HepG2 (cell line): ENCODE measurements around the gene ART4. TPM values are rescaled to one million over a fixed set of nuclear protein-coding genes. Genes with fewer than 3 reads are reported as not detected.

Source experiments
- AGO2 ChIP-seq: fragments of 200-400 bp; formaldehyde crosslinking; optimal IDR thresholded peaks from 2 replicates; pipeline ENCODE3; 2017; ENCODE audit warnings: mild to moderate bottlenecking, low read depth, low read length, moderate library complexity
- ATF7-NPFF ChIP-seq: sonication (generic); formaldehyde crosslinking; IDR thresholded peaks from 2 replicates; pipeline ENCODE4 v1.8.1; 2023; ENCODE audit warnings: mild to moderate bottlenecking, low read depth, missing genetic modification reagents, moderate library complexity
- CBX5 ChIP-seq: sonication (generic); formaldehyde crosslinking; IDR thresholded peaks from 2 replicates; pipeline ENCODE4 v1.4.0; 2020; ENCODE audit warnings: missing genetic modification reagents, borderline replicate concordance
- IKZF1 ChIP-seq: fragments of 450-650 bp; IDR thresholded peaks from 2 replicates; pipeline ENCODE4 v1.7.1; 2016
- KAT8 ChIP-seq: IDR thresholded peaks from 2 replicates; pipeline ENCODE4 v1.6.1; 2016; ENCODE audit warnings: missing genetic modification reagents, missing compliant biosample characterization
- NR1H2 ChIP-seq: sonication (generic); formaldehyde crosslinking; IDR thresholded peaks from 2 replicates; pipeline ENCODE4 v1.8.1; 2022; ENCODE audit warnings: low read depth, missing genetic modification reagents, borderline replicate concordance
- SNRNP70 ChIP-seq: fragments of 200-400 bp; formaldehyde crosslinking; IDR thresholded peaks from 2 replicates; pipeline ENCODE4 v1.6.1; 2017; ENCODE audit warnings: mild to moderate bottlenecking, low read depth, low read length, moderate library complexity
- TBX2 ChIP-seq: sonication (generic); formaldehyde crosslinking; IDR thresholded peaks from 2 replicates; pipeline ENCODE4 v1.5.0; 2020; ENCODE audit warnings: missing genetic modification reagents, mild to moderate bottlenecking, borderline replicate concordance
- TCF12 ChIP-seq, 2 experiments: fragments of 450-650 bp in 1 of 2; sonication (generic) in 1 of 2; formaldehyde crosslinking in 1 of 2; IDR thresholded peaks; 2 replicates each; pipeline versions ENCODE4 v1.6.1 to v1.8.0; 2017 to 2022; ENCODE audit warnings: antibody characterized with exemption in 1 of 2, mild to moderate bottlenecking in 1 of 2, missing genetic modification reagents in 1 of 2, moderate library complexity in 1 of 2
- ZNF264 ChIP-seq: sonication (generic); formaldehyde crosslinking; IDR thresholded peaks from 2 replicates; pipeline ENCODE4 v1.4.0; 2020; ENCODE audit warnings: missing genetic modification reagents
- ZNF3 ChIP-seq: IDR thresholded peaks from 2 replicates; pipeline ENCODE4 v1.7.0; 2017; ENCODE audit warnings: inconsistent platforms
- ZNF431 ChIP-seq: sonication (generic); formaldehyde crosslinking; IDR thresholded peaks from 2 replicates; pipeline ENCODE4 v1.9.0; 2022; ENCODE audit warnings: missing genetic modification reagents, low read depth, mild to moderate bottlenecking, borderline replicate concordance
- ZNF7 ChIP-seq: IDR thresholded peaks from 2 replicates; pipeline ENCODE4 v1.6.1; 2016; ENCODE audit warnings: missing biosample characterization, missing genetic modification reagents
- ZNF768 ChIP-seq: sonication (generic); formaldehyde crosslinking; IDR thresholded peaks from 2 replicates; pipeline ENCODE4 v1.4.0; 2020; ENCODE audit warnings: missing genetic modification reagents
- ZNF782 ChIP-seq: sonication (generic); formaldehyde crosslinking; IDR thresholded peaks from 2 replicates; pipeline ENCODE4 v1.4.0; 2020; ENCODE audit warnings: missing genetic modification reagents, mild to moderate bottlenecking, borderline replicate concordance
- ZNF83 ChIP-seq: sonication (generic); formaldehyde crosslinking; IDR thresholded peaks from 2 replicates; pipeline ENCODE4 v1.4.0; 2020; ENCODE audit warnings: missing genetic modification reagents, mild to moderate bottlenecking, borderline replicate concordance
- ZNF891 ChIP-seq: sonication (generic); formaldehyde crosslinking; IDR thresholded peaks from 2 replicates; pipeline ENCODE4 v1.5.0; 2020; ENCODE audit warnings: mild to moderate bottlenecking, missing genetic modification reagents
- polyA plus RNA-seq, 8 experiments: library from polyadenylated mRNA; depleted of rRNA in 3 of 8; stranded (reverse) in 7 of 8; unstranded in 1 of 8; fragments of >200 nt; fragmentation: Illumina TruSeq in 4 of 8; extraction: Trizol in 4 of 8; gene quantifications; 2 replicates each; pipeline versions ENCODE4 v1.2.1 to v1.2.3, GENCODE V29; 2011 to 2016; ENCODE audit warnings: low read depth in 4 of 8, missing spikeins in 1 of 8, mixed read lengths in 1 of 8; ENCODE audit not compliant: insufficient read depth in 1 of 8
- total RNA-seq, 5 experiments: library from RNA; depleted of rRNA; stranded (reverse); fragments of >200 nt; fragmentation: Illumina TruSeq; extraction: Trizol; gene quantifications; 2 replicates each; pipeline ENCODE4 v1.2.3, GENCODE V29; 2016; ENCODE audit warnings: low read depth in 1 of 5
- TF ChIP-seq, protein P1 (sequence below): sonication (generic); formaldehyde crosslinking; IDR thresholded peaks from 2 replicates; pipeline ENCODE4 v1.5.0; 2020; ENCODE audit warnings: missing genetic modification reagents
- TF ChIP-seq, protein P2 (sequence below): sonication (generic); formaldehyde crosslinking; IDR thresholded peaks from 2 replicates; pipeline ENCODE4 v1.4.0; 2020; ENCODE audit warnings: missing genetic modification reagents, borderline replicate concordance
- TF ChIP-seq, protein P3 (sequence below): sonication (generic); formaldehyde crosslinking; IDR thresholded peaks from 2 replicates; pipeline ENCODE4 v1.5.1; 2020; ENCODE audit warnings: mild to moderate bottlenecking, moderate library complexity, missing genetic modification reagents
- TF ChIP-seq, protein P4 (sequence below): sonication (generic); formaldehyde crosslinking; conservative IDR thresholded peaks from 2 replicates; pipeline ENCODE4 v1.4.0; 2020; ENCODE audit warnings: missing genetic modification reagents

The ART4 gene
- total and polyA plus RNA-seq, 2 of the 13 experiments (the other 11 are each of a cell fraction or from before 2014, with no cell fraction given) = 17.6 to 20.3 TPM

DNA sequence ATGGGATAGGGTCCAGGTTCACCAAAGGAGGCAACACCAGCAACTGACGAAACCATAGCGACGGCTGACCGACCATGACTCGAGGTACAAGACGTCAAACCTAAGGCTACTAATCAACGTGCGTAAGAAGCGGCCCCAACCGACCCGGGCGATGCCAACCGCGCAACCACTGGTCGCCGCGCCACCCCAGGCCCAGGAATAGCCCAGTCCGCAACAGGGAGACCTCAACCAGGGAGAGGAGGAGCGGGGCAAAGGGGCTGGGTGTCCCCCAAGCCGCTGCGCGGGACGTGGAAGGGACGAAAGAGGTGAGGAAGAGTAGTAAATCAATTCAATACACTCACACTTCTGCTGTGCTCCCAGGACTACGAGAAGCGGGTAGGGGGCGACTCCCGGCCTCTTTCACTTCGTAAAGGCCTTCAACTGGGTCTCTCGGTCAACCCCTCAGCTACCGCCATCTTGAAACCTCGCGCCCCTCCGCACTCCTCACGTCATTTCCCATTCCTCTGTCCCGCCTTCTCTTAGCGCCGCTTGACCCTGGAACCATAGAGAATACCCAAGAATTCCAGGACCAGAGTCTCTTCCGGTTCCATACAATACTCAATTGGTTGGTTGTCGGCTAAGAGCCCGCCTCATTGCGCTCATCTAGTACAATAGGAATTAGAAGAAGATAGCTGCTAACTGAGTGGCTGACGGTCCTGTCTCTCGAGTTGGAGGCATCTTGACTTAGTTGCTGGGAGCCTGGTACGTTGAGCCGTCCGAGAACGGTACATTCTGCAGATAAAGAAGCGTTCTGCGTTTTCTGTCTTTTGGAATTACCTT lies 40.1 kb downstream of the ART4 start, which contains the start of the genes C12orf60 and WBP11 (continued):
- TF ChIP-seq NR1H2 (CRISPR knock-in tag) (no peak), ZNF83 (CRISPR knock-in tag) (no peak), ZNF891 (CRISPR knock-in tag) (0 out of 2 replicates have a peak, but pooled peaks have one; percentile 24), CBX5 (CRISPR knock-in tag) (no peak; the same call in 1 of the 2 replicates), AGO2 (peak; percentile 48), IKZF1 (no peak), SNRNP70 (no peak), ZNF431 (CRISPR knock-in tag) (no peak), ZNF768 (CRISPR knock-in tag) (no peak), ATF7-NPFF (CRISPR knock-in tag) (no peak; the same call in 1 of the 2 replicates), ZNF3 (no peak), ZNF7 (CRISPR knock-in tag) (no peak), ZNF782 (CRISPR knock-in tag) (no peak), TCF12 (IDR thresholded peaks at IDR 0.05) (no peak), TCF12 (CRISPR knock-in tag; IDR thresholded peaks at IDR 0.05) (no peak), KAT8 (CRISPR knock-in tag) (peak; percentile 93), ZNF264 (no peak), TBX2 (CRISPR knock-in tag) (peak; percentile 92)
- TF ChIP-seq, protein P1, sequence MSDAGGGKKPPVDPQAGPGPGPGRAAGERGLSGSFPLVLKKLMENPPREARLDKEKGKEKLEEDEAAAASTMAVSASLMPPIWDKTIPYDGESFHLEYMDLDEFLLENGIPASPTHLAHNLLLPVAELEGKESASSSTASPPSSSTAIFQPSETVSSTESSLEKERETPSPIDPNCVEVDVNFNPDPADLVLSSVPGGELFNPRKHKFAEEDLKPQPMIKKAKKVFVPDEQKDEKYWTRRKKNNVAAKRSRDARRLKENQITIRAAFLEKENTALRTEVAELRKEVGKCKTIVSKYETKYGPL = no peak
- TF ChIP-seq, protein P2, sequence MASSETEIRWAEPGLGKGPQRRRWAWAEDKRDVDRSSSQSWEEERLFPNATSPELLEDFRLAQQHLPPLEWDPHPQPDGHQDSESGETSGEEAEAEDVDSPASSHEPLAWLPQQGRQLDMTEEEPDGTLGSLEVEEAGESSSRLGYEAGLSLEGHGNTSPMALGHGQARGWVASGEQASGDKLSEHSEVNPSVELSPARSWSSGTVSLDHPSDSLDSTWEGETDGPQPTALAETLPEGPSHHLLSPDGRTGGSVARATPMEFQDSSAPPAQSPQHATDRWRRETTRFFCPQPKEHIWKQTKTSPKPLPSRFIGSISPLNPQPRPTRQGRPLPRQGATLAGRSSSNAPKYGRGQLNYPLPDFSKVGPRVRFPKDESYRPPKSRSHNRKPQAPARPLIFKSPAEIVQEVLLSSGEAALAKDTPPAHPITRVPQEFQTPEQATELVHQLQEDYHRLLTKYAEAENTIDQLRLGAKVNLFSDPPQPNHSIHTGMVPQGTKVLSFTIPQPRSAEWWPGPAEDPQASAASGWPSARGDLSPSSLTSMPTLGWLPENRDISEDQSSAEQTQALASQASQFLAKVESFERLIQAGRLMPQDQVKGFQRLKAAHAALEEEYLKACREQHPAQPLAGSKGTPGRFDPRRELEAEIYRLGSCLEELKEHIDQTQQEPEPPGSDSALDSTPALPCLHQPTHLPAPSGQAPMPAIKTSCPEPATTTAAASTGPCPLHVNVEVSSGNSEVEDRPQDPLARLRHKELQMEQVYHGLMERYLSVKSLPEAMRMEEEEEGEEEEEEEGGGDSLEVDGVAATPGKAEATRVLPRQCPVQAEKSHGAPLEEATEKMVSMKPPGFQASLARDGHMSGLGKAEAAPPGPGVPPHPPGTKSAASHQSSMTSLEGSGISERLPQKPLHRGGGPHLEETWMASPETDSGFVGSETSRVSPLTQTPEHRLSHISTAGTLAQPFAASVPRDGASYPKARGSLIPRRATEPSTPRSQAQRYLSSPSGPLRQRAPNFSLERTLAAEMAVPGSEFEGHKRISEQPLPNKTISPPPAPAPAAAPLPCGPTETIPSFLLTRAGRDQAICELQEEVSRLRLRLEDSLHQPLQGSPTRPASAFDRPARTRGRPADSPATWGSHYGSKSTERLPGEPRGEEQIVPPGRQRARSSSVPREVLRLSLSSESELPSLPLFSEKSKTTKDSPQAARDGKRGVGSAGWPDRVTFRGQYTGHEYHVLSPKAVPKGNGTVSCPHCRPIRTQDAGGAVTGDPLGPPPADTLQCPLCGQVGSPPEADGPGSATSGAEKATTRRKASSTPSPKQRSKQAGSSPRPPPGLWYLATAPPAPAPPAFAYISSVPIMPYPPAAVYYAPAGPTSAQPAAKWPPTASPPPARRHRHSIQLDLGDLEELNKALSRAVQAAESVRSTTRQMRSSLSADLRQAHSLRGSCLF (CRISPR knock-in tag) = no peak
- TF ChIP-seq, protein P3, sequence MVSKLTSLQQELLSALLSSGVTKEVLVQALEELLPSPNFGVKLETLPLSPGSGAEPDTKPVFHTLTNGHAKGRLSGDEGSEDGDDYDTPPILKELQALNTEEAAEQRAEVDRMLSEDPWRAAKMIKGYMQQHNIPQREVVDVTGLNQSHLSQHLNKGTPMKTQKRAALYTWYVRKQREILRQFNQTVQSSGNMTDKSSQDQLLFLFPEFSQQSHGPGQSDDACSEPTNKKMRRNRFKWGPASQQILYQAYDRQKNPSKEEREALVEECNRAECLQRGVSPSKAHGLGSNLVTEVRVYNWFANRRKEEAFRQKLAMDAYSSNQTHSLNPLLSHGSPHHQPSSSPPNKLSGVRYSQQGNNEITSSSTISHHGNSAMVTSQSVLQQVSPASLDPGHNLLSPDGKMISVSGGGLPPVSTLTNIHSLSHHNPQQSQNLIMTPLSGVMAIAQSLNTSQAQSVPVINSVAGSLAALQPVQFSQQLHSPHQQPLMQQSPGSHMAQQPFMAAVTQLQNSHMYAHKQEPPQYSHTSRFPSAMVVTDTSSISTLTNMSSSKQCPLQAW (CRISPR knock-in tag) = peak; percentile 62
- TF ChIP-seq, protein P4, sequence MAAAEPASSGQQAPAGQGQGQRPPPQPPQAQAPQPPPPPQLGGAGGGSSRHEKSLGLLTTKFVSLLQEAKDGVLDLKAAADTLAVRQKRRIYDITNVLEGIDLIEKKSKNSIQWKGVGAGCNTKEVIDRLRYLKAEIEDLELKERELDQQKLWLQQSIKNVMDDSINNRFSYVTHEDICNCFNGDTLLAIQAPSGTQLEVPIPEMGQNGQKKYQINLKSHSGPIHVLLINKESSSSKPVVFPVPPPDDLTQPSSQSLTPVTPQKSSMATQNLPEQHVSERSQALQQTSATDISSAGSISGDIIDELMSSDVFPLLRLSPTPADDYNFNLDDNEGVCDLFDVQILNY (CRISPR knock-in tag) = peak; percentile 79
